ENCODE results near the gene SSRP1.

DNA sequence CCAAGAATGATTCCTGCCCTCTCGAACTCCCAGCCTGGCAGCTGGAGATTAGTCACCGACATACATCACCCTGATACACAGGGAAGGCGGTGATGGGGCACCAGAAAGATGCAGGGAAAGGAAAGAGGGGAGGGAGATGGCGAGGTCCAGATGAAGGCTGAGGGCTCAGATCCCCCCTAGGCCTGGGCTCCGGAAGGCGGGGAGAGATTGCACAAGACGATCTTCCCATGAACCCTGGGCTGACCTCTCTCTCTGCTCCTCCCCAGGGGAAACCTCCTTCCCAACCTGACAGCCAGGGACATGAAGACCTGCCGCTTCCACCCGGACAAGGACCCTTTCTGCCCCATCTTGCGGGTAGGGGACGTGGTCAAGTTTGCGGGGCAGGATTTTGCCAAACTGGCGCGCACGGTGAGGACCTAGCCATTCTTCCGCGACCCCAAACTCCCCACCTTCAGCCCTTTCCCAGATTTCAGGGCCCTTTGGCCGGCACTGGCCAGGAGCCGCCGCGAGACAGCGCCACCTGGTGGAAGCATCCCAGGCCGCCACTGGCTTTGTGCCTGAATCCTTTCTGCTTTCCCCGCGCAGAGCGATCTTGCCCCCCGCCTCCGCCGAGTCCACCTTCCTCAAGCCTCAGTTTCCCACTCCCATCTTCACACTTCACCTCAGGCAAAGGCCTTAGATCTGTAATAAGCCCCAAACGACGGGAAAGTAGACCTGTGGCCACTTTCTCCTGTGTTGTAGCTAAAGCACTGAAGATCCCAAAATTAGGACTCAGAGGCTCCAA, 14.0 kb upstream of the SSRP1 start:
- peak; percentile 89 for TF ChIP-seq CTCF (IDR thresholded peaks at IDR 0.05; ENCODE audit: low read depth, low read length, poor library complexity, severe bottlenecking)
- no peak for TF ChIP-seq EZH2phosphoT487 (IDR thresholded peaks at IDR 0.05; ENCODE audit: borderline replicate concordance, low read length)

Data from DOHH2 (cell line).